Small intestine (tissue), 7 donors: ENCODE measurements around the gene ADAMTS16. TPM values are rescaled to one million over a fixed set of nuclear protein-coding genes. Genes with fewer than 3 reads are reported as not detected.

Source experiments
- DNase-seq, 2 donors: peaks; one replicate each; pipeline versions ENCODE4 v3.0.0 to v3.0.0-alpha.2; 2013
- FAIRE-seq: peaks from 2 replicates; lab custom pipeline; 2012; peaks lifted over from hg19 to GRCh38; lab: Jason Lieb, UNC
- H3K27ac ChIP-seq, 3 donors: one replicate each; pipeline ENCODE4 v1.5.1; 2013; ENCODE audit warnings: low read length in 2 of 3, mild to moderate bottlenecking in 2 of 3, control low read depth in 1 of 3, inconsistent platforms in 1 of 3, low read depth in 1 of 3, moderate library complexity in 1 of 3
- H3K27me3 ChIP-seq, 3 donors: one replicate each; pipeline ENCODE4 v1.6.1; 2013; ENCODE audit warnings: low read length in 3 of 3, inconsistent platforms in 1 of 3; ENCODE audit not compliant: control insufficient read depth in 3 of 3, insufficient read depth in 3 of 3
- H3K36me3 ChIP-seq, 3 donors: one replicate each; pipeline ENCODE4 v1.6.1; 2013; ENCODE audit warnings: low read length in 3 of 3, inconsistent platforms in 1 of 3, low read depth in 1 of 3, mild to moderate bottlenecking in 1 of 3, moderate library complexity in 1 of 3; ENCODE audit not compliant: control insufficient read depth in 3 of 3, insufficient read depth in 2 of 3
- H3K4me1 ChIP-seq, 3 donors: one replicate each; pipeline ENCODE4 v1.6.1; 2013; ENCODE audit warnings: low read length in 2 of 3, inconsistent platforms in 1 of 3, low read depth in 1 of 3, mild to moderate bottlenecking in 1 of 3, moderate library complexity in 1 of 3; ENCODE audit not compliant: control insufficient read depth in 3 of 3, insufficient read depth in 2 of 3
- H3K4me3 ChIP-seq, 3 donors: one replicate each; pipeline ENCODE4 v1.5.1; 2013; ENCODE audit warnings: low read length in 3 of 3, control low read depth in 1 of 3, inconsistent platforms in 1 of 3, low read depth in 1 of 3, mild to moderate bottlenecking in 1 of 3, moderate library complexity in 1 of 3
- H3K9me3 ChIP-seq, 2 donors: one replicate each; pipeline ENCODE4 v1.6.1; 2013; ENCODE audit warnings: low read depth in 1 of 2, low read length in 1 of 2; ENCODE audit not compliant: control insufficient read depth in 2 of 2, insufficient read depth in 1 of 2
- WGBS, 3 donors: extraction: QIAGEN DNeasy Blood & Tissue Kit; methylation state at CpG; one replicate each; pipeline ENCODE4 v1.1.7; 2013; 5-methylcytosine and 5-hydroxymethylcytosine counted together
- polyA plus RNA-seq, 4 donors: library from polyadenylated mRNA; stranded (reverse) in 3 of 4; unstranded in 1 of 4; fragments of 200-250 nt in 3 of 4; fragments of 120-200 nt in 1 of 4; gene quantifications; one replicate each; pipeline versions ENCODE4 v1.2.1 to v1.2.3, GENCODE V29; 2013
- donor health status: healthy with polysubstance abuse.
- donor health status: control.
- donor health status: control.
- donor health status: Bipolar disorder and iron deficiency.
- donor health status: healthy.

The ADAMTS16 gene
- polyA plus RNA-seq, 4 donors = 0.06 to 0.66 TPM; not detected in 2

- 84 to 86% (median 86%) methylated on average over 7 of the region's 7 CpGs for WGBS, 3 donors
- Histone ChIP-seq H3K27ac (no peak overlapping the region), H3K9me3 (no peaks in the 10 kb centered on the region), H3K27me3 (no peaks in the 10 kb centered on the region), H3K4me1 (no peaks in the 10 kb centered on the region), H3K36me3 (no peaks in the 10 kb centered on the region), H3K4me3 (no peak overlapping the region)
- FAIRE-seq (no peak), DNase-seq (no peak)
Measured at GRCh38 chr5:5198135-5198534, 58.0 kb downstream of the ADAMTS16 start.

DNA sequence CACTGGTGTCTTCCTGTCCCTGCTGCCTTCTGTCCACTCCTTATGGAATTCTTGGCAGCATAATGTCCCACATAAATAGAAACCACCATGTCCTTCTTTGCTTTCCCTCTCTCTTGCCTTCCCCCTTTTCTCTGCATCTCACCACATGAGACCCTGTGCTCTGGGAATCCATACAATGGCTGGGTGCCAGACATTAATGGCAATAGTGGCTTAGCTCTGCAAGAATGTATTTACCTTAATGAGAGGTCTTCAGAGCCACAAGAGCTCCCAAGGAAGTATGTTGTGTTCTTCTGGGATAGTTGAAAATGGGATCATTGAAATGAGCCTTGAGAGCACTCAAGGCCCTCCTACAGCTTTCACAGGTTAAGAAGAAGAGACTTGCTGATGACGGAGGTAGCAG lies 58.7 kb downstream of the ADAMTS16 start:
- no peaks in the 10 kb centered on the region for H3K4me1 ChIP-seq
- no peak overlapping the region for H3K4me3 ChIP-seq
- no peaks in the 10 kb centered on the region for H3K36me3 ChIP-seq
- no peaks in the 10 kb centered on the region for H3K9me3 ChIP-seq
- FAIRE-seq (no peak), DNase-seq (no peak)
- H3K27me3 ChIP-seq = no peaks in the 10 kb centered on the region
- no peak overlapping the region for H3K27ac ChIP-seq
- WGBS, 3 donors = 0% methylated on average over 1 of the region's 1 CpG

- no peaks in the 10 kb centered on the region for H3K9me3 ChIP-seq
- no peaks in the 10 kb centered on the region for H3K36me3 ChIP-seq
- H3K27me3 ChIP-seq = no peaks in the 10 kb centered on the region
- FAIRE-seq (no peak), DNase-seq (no peak)
- no peak overlapping the region for H3K4me3 ChIP-seq
- 51 to 59% (median 56%) methylated on average over 6 of the region's 6 CpGs for WGBS, 3 donors
- no peak overlapping the region for H3K27ac ChIP-seq
- H3K4me1 ChIP-seq = no peaks in the 10 kb centered on the region
Measured at GRCh38 chr5:5199495-5199894, 59.4 kb downstream of the ADAMTS16 start.

DNA sequence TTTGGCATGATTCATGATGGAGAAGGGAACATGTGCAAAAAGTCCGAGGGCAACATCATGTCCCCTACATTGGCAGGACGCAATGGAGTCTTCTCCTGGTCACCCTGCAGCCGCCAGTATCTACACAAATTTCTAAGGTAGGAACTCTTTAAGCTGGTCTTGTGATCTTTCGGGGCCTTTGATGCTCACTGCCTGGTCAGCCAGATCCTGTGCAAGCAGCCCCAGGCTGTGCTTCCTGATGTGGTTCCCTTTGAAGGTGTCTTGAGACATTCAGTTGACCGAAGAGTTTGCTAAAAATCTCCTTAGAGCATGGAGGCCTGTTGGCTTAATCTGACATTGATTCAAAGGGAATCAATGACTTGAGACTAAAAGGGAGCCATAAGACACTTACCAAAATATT lies 60.0 kb downstream of the ADAMTS16 start:
- H3K9me3 ChIP-seq = no peaks in the 10 kb centered on the region
- H3K4me1 ChIP-seq = no peaks in the 10 kb centered on the region
- DNase-seq (no peak), FAIRE-seq (no peak)
- no peak overlapping the region for H3K4me3 ChIP-seq
- H3K27ac ChIP-seq = no peak overlapping the region
- no peaks in the 10 kb centered on the region for H3K36me3 ChIP-seq
- no peaks in the 10 kb centered on the region for H3K27me3 ChIP-seq
- 82 to 94% (median 91%) methylated on average over 5 of the region's 5 CpGs for WGBS, 3 donors

DNA sequence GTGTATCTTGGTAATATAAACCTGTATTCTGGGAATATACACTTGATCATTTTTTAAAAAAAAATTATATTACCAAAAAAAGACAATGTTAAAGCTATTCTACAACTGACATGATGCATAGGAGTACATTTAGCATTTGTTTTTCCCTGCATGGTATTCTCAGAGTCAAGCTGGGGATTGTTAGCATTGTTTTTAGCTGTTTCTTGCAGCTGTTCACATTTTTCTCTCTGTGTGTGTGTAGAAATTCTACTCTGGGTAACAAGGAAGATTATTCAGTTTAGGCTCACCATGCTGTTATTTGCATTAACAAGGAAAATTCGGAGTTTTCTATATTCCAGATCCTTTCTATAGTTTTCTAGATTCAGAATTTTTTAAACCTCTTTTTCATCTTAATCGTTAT lies 62.2 kb downstream of the ADAMTS16 start:
- 37 to 51% (median 40%) methylated on average over 2 of the region's 2 CpGs for WGBS, 3 donors
- no peak overlapping the region for H3K4me3 ChIP-seq
- FAIRE-seq = no peak
- no peaks in the 10 kb centered on the region for H3K27me3 ChIP-seq
- H3K4me1 ChIP-seq = no peaks in the 10 kb centered on the region
- no peaks in the 10 kb centered on the region for H3K9me3 ChIP-seq
- DNase-seq = no peak
- no peak overlapping the region for H3K27ac ChIP-seq
- no peaks in the 10 kb centered on the region for H3K36me3 ChIP-seq

GRCh38 chr5:5203451-5203850 lies 63.3 kb downstream of the ADAMTS16 start:
- WGBS, 3 donors = 61 to 77% (median 76%) methylated on average over 2 of the region's 2 CpGs
- Histone ChIP-seq H3K9me3 (no peaks in the 10 kb centered on the region), H3K4me3 (no peak overlapping the region), H3K36me3 (no peaks in the 10 kb centered on the region), H3K4me1 (no peaks in the 10 kb centered on the region), H3K27me3 (no peaks in the 10 kb centered on the region), H3K27ac (no peak overlapping the region)
- FAIRE-seq (no peak), DNase-seq (no peak)

DNA sequence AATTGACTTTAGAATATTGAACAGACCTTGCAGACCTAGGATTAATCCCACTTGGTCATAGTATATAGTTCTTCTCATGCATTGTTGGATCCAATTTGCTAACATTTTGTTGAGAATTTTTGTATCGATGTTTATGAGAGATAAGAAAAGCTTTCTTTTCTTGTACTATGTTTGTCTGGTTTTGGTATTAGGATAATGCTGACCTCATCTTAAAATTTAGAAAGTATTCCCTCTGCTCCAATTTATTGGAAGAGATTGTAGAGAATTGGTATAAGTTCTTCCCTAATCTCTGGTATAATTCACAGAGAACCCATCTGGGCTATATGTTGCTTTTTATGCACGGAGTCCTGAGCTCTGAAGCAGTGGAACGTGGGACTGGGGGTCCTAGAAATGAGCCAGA lies 67.7 kb downstream of the ADAMTS16 start:
- no peak overlapping the region for H3K27ac ChIP-seq
- FAIRE-seq (no peak), DNase-seq (no peak)
- no peaks in the 10 kb centered on the region for H3K27me3 ChIP-seq
- H3K4me1 ChIP-seq = no peaks in the 10 kb centered on the region
- 71 to 90% (median 78%) methylated on average over 3 of the region's 3 CpGs for WGBS, 3 donors
- H3K4me3 ChIP-seq = no peak overlapping the region
- H3K9me3 ChIP-seq = no peaks in the 10 kb centered on the region
- no peaks in the 10 kb centered on the region for H3K36me3 ChIP-seq

- Histone ChIP-seq H3K4me3 (no peak overlapping the region), H3K27me3 (no peaks in the 10 kb centered on the region), H3K9me3 (no peaks in the 10 kb centered on the region), H3K36me3 (no peaks in the 10 kb centered on the region), H3K4me1 (no peaks in the 10 kb centered on the region), H3K27ac (no peak overlapping the region)
- WGBS, 3 donors = 59 to 73% (median 64%) methylated on average over 5 of the region's 5 CpGs
- DNase-seq = no peak
- FAIRE-seq = no peak
Measured at GRCh38 chr5:5209089-5209488, 69.0 kb downstream of the ADAMTS16 start.

- FAIRE-seq = no peak
Measured at GRCh38 chr5:5209510-5210286, 69.6 kb downstream of the ADAMTS16 start.

More at GRCh38 chr5:5209510-5210286, 69.6 kb downstream of the ADAMTS16 start:
- no peaks in the 10 kb centered on the region for H3K27me3 ChIP-seq
- H3K9me3 ChIP-seq = no peaks in the 10 kb centered on the region
- H3K27ac ChIP-seq = no peak overlapping the region
- H3K4me1 ChIP-seq = no peaks in the 10 kb centered on the region
- 41 to 51% (median 44%) methylated on average over 5 of the region's 5 CpGs for WGBS, 3 donors
- no peaks in the 10 kb centered on the region for H3K36me3 ChIP-seq
- H3K4me3 ChIP-seq = no peak overlapping the region
- DNase-seq = no peak
